Endothelial cell (in vitro differentiated cells): Measurements from ENCODE around the gene COL10A1. TPM values are rescaled to one million over a fixed set of nuclear protein-coding genes. Genes with fewer than 3 reads are reported as not detected.

ENCODE experiments used
- DNase-seq: peaks from one replicate; pipeline ENCODE4 v3.0.0; 2021; ENCODE audit warnings: low spot score
- H3K27ac Mint-ChIP-seq: one replicate; pipeline ENCODE4 v1.8.0; 2021; ENCODE audit warnings: mixed read lengths, inconsistent platforms; ENCODE audit not compliant: unreplicated experiment
- H3K27me3 Mint-ChIP-seq: one replicate; pipeline ENCODE4 v1.8.0; 2021; ENCODE audit warnings: mild to moderate bottlenecking, moderate library complexity, mixed read lengths, inconsistent platforms; ENCODE audit not compliant: unreplicated experiment
- H3K36me3 Mint-ChIP-seq: one replicate; pipeline ENCODE4 v1.8.0; 2021; ENCODE audit warnings: mild to moderate bottlenecking, low read depth, mixed read lengths, inconsistent platforms; ENCODE audit not compliant: unreplicated experiment
- H3K4me1 Mint-ChIP-seq: one replicate; pipeline ENCODE4 v1.8.0; 2021; ENCODE audit warnings: mild to moderate bottlenecking, mixed read lengths, inconsistent platforms; ENCODE audit not compliant: unreplicated experiment
- H3K4me3 Mint-ChIP-seq: one replicate; pipeline ENCODE4 v1.8.0; 2021; ENCODE audit warnings: mild to moderate bottlenecking, mixed read lengths, inconsistent platforms; ENCODE audit not compliant: unreplicated experiment
- H3K9me3 Mint-ChIP-seq: one replicate; pipeline ENCODE4 v1.8.0; 2021; ENCODE audit warnings: mixed read lengths, inconsistent platforms; ENCODE audit not compliant: unreplicated experiment
- total RNA-seq: library from RNA; stranded (reverse); fragmentation: NEBNext Ultra II Directional; extraction: Animal tissue kit (Norgen Biotek cat#: 25700); gene quantifications from one replicate; pipeline ENCODE4 v1.2.1, GENCODE V29; 2021; ENCODE audit not compliant: unreplicated experiment
- TF ChIP-seq, protein P1 (sequence below): fragments of 200-600 bp; sonication (generic); IDR thresholded peaks from one replicate; pipeline ENCODE4 v1.5.0; 2021; ENCODE audit warnings: antibody characterized with exemption; ENCODE audit not compliant: unreplicated experiment

COL10A1 gene
- total RNA-seq, 1 donor from 2014 or later = not detected

DNA sequence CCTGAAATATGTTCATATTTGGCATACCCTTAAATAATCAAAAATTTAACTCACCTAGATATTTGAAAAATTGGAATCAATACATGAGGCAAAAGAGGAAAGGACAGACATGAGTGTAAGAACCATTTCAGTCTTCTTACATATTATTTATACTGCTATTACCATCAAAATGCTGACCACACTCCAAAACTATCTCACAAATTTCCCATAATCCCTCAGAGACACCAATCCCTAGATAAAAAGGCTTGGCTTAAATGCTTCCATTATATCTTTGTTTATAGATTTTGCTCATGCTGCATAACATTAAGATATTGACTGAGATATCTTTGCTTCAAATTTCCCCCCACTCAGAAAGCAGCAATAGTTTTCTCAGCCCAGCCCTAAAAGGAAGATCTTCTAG is 37.0 kb downstream of the COL10A1 start:
- Mint-ChIP-seq H3K36me3 (no peaks in the 10 kb centered on the region), H3K4me3 (no peak overlapping the region), H3K27ac (no peak overlapping the region), H3K9me3 (no peaks in the 10 kb centered on the region), H3K27me3 (no peaks in the 10 kb centered on the region), H3K4me1 (peaks cover 6% of the 10 kb centered on the region)
- TF ChIP-seq, protein P1, sequence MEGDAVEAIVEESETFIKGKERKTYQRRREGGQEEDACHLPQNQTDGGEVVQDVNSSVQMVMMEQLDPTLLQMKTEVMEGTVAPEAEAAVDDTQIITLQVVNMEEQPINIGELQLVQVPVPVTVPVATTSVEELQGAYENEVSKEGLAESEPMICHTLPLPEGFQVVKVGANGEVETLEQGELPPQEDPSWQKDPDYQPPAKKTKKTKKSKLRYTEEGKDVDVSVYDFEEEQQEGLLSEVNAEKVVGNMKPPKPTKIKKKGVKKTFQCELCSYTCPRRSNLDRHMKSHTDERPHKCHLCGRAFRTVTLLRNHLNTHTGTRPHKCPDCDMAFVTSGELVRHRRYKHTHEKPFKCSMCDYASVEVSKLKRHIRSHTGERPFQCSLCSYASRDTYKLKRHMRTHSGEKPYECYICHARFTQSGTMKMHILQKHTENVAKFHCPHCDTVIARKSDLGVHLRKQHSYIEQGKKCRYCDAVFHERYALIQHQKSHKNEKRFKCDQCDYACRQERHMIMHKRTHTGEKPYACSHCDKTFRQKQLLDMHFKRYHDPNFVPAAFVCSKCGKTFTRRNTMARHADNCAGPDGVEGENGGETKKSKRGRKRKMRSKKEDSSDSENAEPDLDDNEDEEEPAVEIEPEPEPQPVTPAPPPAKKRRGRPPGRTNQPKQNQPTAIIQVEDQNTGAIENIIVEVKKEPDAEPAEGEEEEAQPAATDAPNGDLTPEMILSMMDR = no peak
- DNase-seq = no peak

DNA sequence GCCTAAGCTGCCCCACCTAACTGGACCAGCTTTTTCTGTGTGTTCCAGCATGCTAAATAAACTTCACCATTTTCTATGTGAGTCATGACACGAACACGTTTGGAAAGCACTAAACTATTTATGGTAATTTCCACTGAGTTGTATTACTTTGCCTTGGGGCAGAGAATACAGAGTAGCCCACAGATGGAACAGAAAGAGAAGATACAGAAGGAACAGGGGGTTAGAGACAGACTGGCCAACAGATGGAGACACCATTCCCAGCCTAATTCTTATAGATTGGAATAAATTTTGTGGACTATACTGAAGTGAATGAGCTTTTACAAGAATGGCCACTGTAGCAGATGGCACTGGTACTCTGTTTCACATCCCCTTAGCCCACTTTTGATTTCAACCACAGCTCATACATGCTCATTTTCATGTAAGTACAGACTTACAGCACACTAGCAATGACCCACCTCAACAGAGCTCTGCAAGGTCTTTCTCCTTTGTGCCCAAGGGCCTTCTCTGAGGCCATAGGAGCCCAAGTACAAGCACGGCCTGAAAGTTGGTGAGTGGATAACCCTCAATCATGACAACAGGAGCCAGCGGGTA is 38.4 kb downstream of the COL10A1 start:
- Mint-ChIP-seq H3K9me3 (no peaks in the 10 kb centered on the region), H3K4me3 (no peak overlapping the region), H3K4me1 (peaks cover 6% of the 10 kb centered on the region), H3K27me3 (no peaks in the 10 kb centered on the region), H3K27ac (no peak overlapping the region), H3K36me3 (no peaks in the 10 kb centered on the region)
- TF ChIP-seq, protein P1 = no peak
- DNase-seq = no peak

DNA sequence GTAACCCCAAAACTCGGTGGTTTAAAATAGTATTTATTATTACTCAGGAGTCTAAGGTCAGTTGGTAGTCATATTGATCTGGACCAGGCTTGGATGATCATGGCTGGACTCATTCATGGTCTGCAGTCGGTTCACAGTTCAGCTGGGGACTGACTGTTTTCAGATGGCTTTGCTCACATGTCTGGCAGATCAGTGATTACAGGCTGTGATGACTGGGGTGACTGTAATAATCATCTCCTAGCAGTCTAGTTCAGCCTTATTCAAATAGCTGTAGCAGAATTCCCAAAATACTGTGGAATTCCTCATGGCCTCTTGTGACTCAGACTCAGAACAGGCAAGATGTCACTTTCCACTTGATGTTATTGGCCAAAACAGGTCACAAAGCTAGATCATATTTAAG is 41.6 kb downstream of the COL10A1 start:
- H3K36me3 Mint-ChIP-seq = no peaks in the 10 kb centered on the region
- H3K4me1 Mint-ChIP-seq = peaks cover 6% of the 10 kb centered on the region

DNA sequence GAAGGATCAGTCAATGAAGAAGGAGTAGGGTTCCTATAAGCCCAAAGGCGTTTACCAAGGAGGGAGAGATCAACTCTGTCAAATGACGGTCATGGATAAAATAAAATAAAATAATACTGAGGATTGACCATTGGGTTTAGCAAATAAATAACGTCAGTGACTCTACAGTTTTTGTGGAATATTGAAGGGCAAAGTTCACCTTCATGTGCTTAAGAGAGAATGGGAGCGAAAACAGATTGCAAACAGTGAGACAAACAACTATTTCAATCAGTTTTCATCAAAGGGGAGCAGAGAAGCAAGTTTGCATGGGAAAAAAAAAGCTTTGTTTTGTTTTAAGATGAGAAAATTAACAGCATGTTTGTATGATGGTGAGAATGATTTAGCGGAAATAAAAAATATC is 42.9 kb downstream of the COL10A1 start:
- H3K27ac Mint-ChIP-seq = no peak overlapping the region
- DNase-seq = no peak
- TF ChIP-seq, protein P1 = no peak
- H3K4me1 Mint-ChIP-seq = peaks cover 4% of the 10 kb centered on the region
- H3K27me3 Mint-ChIP-seq = no peaks in the 10 kb centered on the region
- no peak overlapping the region for H3K4me3 Mint-ChIP-seq
- H3K9me3 Mint-ChIP-seq = no peaks in the 10 kb centered on the region
- no peaks in the 10 kb centered on the region for H3K36me3 Mint-ChIP-seq

More for the DNA sequence above, 41.6 kb downstream of the COL10A1 start:
- H3K4me3 Mint-ChIP-seq = no peak overlapping the region
- no peaks in the 10 kb centered on the region for H3K27me3 Mint-ChIP-seq
- DNase-seq = no peak
- TF ChIP-seq, protein P1 = no peak
- H3K9me3 Mint-ChIP-seq = no peaks in the 10 kb centered on the region
- no peak overlapping the region for H3K27ac Mint-ChIP-seq

DNA sequence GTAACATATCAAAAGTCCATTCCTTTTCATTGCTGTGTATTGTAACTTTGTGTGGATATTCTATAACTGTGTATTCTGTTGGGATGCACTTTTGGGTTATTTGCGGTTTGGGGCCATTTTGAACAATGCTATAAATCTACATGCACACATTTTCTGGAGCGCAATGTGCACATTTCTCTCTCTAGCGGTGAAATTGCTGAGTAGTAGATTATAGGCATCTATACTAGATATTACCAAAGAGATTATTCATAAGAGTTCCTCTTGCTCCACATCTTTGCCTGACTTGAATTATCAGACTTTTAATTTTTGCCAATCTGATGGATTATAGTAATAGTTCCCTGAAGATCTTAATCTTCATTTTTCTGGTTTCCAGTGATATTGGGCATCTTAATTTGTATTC is 47.0 kb downstream of the COL10A1 start:
- no peaks in the 10 kb centered on the region for H3K4me1 Mint-ChIP-seq
- no peak for DNase-seq
- H3K27ac Mint-ChIP-seq = no peak overlapping the region
- no peaks in the 10 kb centered on the region for H3K36me3 Mint-ChIP-seq
- H3K4me3 Mint-ChIP-seq = no peak overlapping the region
- no peaks in the 10 kb centered on the region for H3K9me3 Mint-ChIP-seq
- no peaks in the 10 kb centered on the region for H3K27me3 Mint-ChIP-seq
- TF ChIP-seq, protein P1 = no peak
